HG02943 (cell line): ENCODE results near the gene LIPC.

ENCODE experiments used
- ATAC-seq: cut with Tn5 transposase; IDR thresholded peaks from one replicate; pipeline ENCODE4 v1.9.1; 2021; ENCODE audit warnings: mild to moderate bottlenecking, low read depth, moderate library complexity; ENCODE audit not compliant: unreplicated experiment

Gene LIPC

DNA sequence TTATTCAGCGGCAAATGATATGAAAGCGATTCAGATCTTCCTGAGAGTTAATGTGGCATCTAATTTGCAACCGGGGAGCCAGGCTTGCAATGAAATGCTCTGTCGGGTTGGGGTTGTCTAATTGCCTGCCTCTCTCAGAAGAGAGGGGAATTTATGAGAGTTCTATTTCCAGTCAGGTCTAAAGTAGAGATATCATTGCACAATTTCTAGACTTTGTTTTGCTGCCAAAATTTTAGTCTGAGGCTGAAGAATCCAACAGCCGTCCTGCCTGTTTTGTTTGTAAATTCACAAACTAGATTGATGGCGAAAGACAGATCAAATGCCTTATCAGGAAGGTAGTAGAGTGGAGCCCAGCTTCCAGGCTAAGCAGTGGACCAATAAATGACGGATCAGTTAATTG, 610 bp downstream of the LIPC start:
- ATAC-seq = no peak

GRCh38 chr15:58433597-58434333, 2.0 kb downstream of the LIPC start:
- no peak for ATAC-seq

DNA sequence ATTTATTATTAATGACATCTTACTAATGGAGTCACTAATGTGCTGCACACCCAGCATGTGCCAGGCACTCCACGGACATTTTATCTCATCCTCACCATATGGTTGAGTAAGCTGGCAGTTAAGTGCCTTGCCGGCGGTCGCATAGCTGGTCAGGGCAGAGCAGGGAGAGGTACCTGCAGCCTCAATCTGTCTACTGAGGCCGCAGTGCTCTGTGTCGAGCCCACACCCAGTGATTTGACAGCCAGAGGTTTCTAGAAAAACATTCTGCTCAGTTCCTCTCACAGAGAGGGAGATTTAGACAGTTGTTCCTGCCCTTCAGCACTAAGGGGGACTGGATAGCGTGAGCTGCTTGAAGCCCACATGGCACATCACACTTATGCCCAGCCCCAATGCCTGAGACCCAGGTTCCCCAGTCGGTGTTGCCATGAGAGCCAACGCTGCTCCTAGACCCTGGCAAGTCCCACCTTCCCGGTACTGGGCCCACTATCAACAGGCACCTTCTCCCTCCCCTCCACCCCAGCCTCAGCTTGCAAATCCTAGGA, 2.6 kb downstream of the LIPC start:
- no peak for ATAC-seq

GRCh38 chr15:58436552-58436951, 4.8 kb downstream of the LIPC start:
- no peak for ATAC-seq

DNA sequence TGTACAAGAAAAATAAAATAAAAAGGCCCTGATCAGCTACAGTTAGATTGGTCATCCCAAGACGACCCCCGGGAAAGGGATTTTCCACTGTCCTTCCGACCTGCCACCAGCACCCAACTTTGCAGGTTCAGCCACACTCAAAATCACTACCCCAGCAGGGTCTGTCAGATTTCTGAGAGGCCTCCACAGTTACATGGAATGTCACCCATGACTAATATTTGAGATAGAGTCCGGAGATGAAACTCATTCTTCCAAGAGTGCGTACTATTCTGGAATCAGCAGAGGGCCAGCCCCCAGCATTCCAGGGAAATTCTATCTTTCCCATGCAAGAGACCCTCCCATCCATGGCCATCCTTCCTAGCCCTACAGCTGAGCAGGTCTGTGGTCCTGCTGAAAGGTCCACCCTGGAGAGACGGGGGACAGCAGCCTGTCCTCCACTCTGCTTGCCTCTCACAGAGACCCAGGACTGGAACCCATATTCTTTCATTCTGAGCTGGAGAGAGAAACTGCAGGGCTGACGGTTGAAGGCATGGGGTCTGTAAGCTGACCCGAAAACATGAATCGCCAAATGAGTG, 5.8 kb downstream of the LIPC start:
- no peak for ATAC-seq

- ATAC-seq = no peak
These were observed 6.3 kb downstream of the LIPC start for GRCh38 chr15:58438111-58438510.

DNA sequence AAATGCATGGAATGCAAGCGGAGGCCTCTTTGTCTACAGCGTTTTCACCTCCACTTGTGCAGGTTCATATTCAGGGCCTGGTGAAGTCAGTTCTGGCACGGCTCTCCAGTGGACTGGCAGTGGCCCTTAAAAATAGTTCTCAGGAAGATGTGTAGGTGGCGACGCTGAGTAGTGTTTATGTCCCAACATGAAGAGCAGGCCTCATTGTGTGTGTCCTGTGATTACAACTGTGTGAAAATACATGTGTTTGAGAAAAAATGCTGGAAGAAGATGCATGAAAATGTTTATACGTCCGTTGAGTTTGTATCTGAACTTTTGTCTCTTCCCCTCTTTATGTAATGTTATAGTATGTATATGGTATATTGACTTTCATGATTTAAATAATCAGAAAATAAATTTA, 7.2 kb downstream of the LIPC start:
- no peak for ATAC-seq

GRCh38 chr15:58440158-58440910, 8.5 kb downstream of the LIPC start:
- no peak for ATAC-seq

DNA sequence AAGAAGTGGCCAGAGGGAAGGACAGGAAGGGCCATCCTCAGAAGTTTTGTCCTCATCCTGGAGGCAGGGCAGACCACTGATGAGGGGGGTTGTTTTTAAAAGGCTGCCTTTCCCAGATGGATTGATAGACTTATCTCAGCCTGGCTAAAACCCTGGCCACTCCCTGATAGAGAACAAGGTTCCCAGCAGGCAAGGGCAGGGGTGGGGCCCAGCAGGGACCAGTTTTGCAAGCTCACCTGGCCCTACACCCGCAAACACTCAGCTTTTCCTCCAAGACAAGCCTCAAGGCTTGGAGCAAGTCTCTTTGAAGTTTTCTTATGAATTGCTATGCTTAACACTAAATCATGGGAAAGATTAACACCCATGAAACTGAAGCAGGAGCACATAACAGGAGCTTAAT, 9.1 kb downstream of the LIPC start:
- no peak for ATAC-seq

DNA sequence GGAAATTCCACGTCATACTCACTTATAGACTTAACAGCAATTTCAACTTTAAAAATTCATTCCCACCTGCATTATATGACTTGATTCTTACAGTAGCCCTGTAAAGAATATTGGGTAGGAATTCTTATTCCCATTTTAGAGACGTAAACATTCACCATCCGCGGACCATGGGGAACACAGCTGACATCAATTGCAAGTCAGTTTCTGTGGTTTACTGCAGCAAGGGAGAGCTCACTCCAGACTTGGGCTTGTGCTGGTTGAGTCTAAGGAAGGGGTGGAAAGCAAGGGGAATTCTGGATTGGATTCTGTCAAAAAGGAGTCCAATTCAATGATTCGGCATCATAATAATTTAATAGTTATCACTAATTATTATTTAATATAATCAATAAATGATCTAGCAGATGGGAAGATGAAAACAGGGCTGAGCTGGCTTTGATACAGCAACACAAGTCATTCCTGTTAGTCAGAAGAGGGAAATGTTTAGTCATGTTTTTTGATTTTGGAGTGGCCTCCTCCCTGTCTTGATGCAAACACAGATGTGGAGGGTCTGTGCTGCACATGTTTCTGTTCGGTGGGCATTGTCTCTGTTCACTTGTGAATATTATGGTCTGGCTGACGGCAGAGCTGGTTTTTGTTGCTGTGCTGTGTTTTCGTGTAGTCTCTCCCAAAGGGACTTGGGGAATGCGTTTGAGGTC, 9.7 kb downstream of the LIPC start:
- ATAC-seq = no peak

DNA sequence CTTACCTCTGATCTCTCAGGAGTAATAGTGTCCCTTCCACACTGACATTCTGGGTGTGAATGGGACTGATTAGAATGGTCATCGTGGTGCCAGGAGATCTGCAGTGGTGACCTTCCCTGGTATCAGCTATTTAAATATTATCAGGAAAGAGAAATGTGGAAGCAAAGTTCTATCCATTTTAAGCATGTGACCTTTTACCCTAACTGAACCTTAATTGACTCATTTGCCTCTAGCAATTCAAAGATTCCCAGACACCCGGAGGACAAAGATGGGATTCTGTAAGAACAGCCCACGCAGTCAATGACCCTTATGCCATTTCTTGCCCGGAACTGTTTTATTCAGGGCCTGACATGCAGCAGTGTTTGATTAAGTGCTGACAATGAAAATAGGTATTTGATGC, 10.3 kb downstream of the LIPC start:
- ATAC-seq = no peak

DNA sequence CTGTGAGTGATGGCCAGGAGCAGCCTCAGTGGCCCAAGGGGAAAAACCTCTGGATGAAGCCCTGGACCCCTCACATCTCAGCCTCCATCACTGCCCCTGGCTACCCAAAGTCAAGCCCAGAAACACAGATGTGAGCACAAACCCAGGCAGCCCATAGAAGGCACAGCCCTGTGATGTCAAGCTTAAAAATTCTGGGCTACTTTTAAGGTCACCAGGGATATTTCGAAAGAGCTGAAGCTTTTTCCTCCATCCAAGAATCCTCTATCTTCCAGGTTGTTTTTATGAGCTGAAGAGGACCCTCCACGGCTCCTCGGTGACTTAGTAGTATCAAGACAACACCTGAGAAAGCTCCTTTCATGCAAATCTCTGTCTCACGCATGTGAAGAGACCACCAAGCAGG, 11.5 kb downstream of the LIPC start:
- no peak for ATAC-seq

DNA sequence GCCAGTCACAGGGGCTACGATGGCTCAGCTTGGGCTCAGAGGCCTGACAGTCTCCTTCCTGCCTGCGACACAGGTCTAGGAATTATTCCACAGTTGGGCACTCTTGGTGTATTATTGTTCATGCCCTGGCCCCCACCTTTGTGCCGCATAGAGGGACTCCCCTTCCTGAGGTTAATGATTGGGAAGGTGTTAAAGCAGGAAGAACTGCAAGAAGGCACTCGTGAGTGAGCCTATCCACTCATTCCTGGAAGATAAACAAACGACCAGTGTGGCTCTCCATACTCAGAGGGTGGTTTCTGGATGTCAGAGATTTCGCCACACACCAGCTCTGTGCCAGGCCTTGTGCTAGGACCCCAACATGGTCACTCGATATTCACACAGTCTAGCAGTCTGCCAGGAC, 12.3 kb downstream of the LIPC start:
- no peak for ATAC-seq

GRCh38 chr15:58444658-58445332, 13.0 kb downstream of the LIPC start:
- ATAC-seq = no peak

GRCh38 chr15:58445865-58446264, 14.1 kb downstream of the LIPC start:
- no peak for ATAC-seq

DNA sequence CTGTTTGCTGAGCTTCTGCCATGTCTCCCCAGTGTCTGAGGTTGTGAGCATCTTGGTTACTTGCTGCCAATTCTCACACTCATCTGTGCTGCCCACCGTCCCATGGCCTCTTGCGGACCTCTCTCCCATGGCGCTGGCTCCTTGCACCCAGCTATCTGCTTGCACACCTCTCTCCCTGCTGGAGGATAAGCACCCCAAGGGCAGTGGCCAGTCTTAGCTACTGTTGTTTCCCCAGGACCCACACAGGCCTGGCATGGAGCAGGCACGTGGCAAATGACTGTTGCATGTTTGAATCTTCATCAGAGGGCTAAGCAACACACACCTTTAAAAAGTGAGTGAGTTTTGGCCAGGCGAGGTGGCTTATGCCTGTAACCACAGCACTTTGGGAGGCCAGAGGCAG, 14.7 kb downstream of the LIPC start:
- no peak for ATAC-seq

- no peak for ATAC-seq
These were observed 15.7 kb downstream of the LIPC start for GRCh38 chr15:58447271-58448010.

- no peak for ATAC-seq
These were observed 16.5 kb downstream of the LIPC start for GRCh38 chr15:58448331-58448730.

DNA sequence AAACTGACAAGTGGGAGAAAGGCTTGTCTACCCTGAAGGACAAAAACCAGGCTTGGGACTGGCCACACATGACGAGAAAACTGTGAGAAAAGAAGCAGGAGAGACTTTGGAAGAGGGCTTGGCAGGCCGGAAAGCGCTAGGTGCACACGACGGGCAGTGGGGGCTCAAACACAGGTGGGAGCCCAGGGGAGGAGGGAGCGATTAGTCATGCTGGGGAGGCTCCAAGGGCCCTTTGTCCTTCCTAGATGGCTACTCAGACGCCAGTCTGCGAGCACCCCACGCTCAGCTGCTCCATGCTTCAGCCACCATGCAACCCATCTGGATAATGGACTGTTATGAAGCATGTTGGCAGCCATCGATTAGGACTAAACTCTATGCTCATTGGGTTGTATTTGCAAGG, 17.1 kb downstream of the LIPC start:
- ATAC-seq = no peak

DNA sequence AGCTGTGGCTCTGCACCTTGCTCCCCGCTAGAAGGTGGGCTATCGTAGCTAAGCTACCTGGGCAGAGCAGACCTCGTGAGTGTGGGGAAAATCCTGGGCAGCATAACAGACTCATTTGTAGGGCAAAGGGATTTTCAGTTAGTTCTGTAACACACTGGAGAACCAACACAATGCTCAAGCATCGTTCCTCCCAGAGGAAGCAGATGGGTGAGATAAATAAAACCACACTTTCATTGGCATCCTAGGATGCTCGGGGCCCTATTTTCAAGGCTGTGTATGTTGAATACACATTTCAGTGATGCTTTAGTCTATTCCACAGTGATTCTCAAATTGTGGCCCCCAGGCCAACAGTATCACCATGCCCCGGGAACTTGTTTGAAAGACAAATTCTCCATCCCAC, 20.0 kb downstream of the LIPC start:
- ATAC-seq = no peak
